H1 (cell line): ENCODE results near the gene UBR3. TPM values are rescaled to one million over a fixed set of nuclear protein-coding genes. Genes with fewer than 3 reads are reported as not detected.

Experiments used
- CTCF ChIA-PET: fragments of 300-600 bp; sonication (Branson Sonifier 250); formaldehyde crosslinking; loops from one replicate; lab custom pipeline; 2021; ENCODE audit not compliant: partially characterized antibody; lab: Charles Lee
- POLR2A ChIA-PET: fragments of 300-600 bp; sonication (Branson Sonifier 250); formaldehyde crosslinking; loops from one replicate; lab custom pipeline; 2021; ENCODE audit warnings: inconsistent platforms; ENCODE audit not compliant: partially characterized antibody; lab: Charles Lee
- DNase-seq, 2 experiments: peaks; one replicate each; pipeline versions ENCODE4 v3.0.0 to v3.0.0-alpha.2; 2010 to 2022; ENCODE audit warnings: low spot score in 2 of 2, low read depth in 1 of 2, mixed read lengths in 1 of 2
- FAIRE-seq: peaks from 2 replicates; lab custom pipeline; 2011; peaks lifted over from hg19 to GRCh38; lab: Jason Lieb, UNC
- H2AFZ ChIP-seq: 2 replicates; pipeline ENCODE4 v1.8.1; 2012; ENCODE audit warnings: low read length, inconsistent platforms
- H2AK5ac ChIP-seq: 2 replicates; pipeline ENCODE4 v1.6.1; 2013; ENCODE audit warnings: low read depth, low read length
- H2BK120ac ChIP-seq: replicated peaks from 2 replicates; pipeline ENCODE3; 2013; ENCODE audit warnings: low read depth, low read length, inconsistent platforms
- H2BK12ac ChIP-seq: 2 replicates; pipeline ENCODE4 v1.6.1; 2013; ENCODE audit warnings: low read depth, low read length
- H2BK15ac ChIP-seq: 2 replicates; pipeline ENCODE4 v1.6.1; 2013; ENCODE audit warnings: low read length
- H2BK20ac ChIP-seq: 2 replicates; pipeline ENCODE4 v1.6.1; 2013; ENCODE audit warnings: low read length
- H2BK5ac ChIP-seq: 2 replicates; pipeline ENCODE4 v1.6.1; 2013; ENCODE audit warnings: low read depth, low read length
- H3K14ac ChIP-seq: 2 replicates; pipeline ENCODE4 v1.6.1; 2013; ENCODE audit warnings: inconsistent platforms; ENCODE audit not compliant: insufficient read length
- H3K18ac ChIP-seq: 2 replicates; pipeline ENCODE4 v1.6.1; 2013; ENCODE audit warnings: low read length; ENCODE audit errors: extremely low read depth
- H3K23ac ChIP-seq: 2 replicates; pipeline ENCODE4 v1.6.1; 2013; ENCODE audit warnings: inconsistent platforms; ENCODE audit not compliant: insufficient read length
- H3K23me2 ChIP-seq: 2 replicates; pipeline ENCODE4 v1.6.1; 2013; ENCODE audit warnings: low read depth, low read length
- H3K27ac ChIP-seq: 2 replicates; pipeline ENCODE4 v1.6.1; 2011; ENCODE audit warnings: low read depth, low read length, inconsistent platforms
- H3K27me3 ChIP-seq, 4 experiments: replicated peaks in 1 of 4; 1 replicate in 1 of 4; 2 replicates in 3 of 4; pipeline versions ENCODE4 v1.6.1 to v1.8.1; 2011 to 2013; ENCODE audit warnings: low read length in 3 of 4, mild to moderate bottlenecking in 3 of 4, inconsistent platforms in 2 of 4, mixed read lengths in 2 of 4, moderate library complexity in 1 of 4; ENCODE audit not compliant: control insufficient read depth in 3 of 4, insufficient read depth in 3 of 4; ENCODE audit errors: extremely low read depth in 1 of 4
- H3K36me3 ChIP-seq, 4 experiments: 2 replicates each; pipeline versions ENCODE4 v1.6.1 to v1.8.1; 2011 to 2013; ENCODE audit warnings: mild to moderate bottlenecking in 4 of 4, low read length in 3 of 4, moderate library complexity in 2 of 4, control low read depth in 1 of 4, inconsistent platforms in 1 of 4; ENCODE audit not compliant: insufficient read depth in 4 of 4, control insufficient read depth in 2 of 4
- H3K4ac ChIP-seq: replicated peaks from 2 replicates; pipeline ENCODE3; 2013; ENCODE audit warnings: low read length, low read depth, mixed read lengths, inconsistent platforms; ENCODE audit not compliant: insufficient read length
- H3K4me1 ChIP-seq, 4 experiments: replicated peaks in 1 of 4; 1 replicate in 1 of 4; 2 replicates in 3 of 4; pipeline versions ENCODE4 v1.6.1 to v1.8.1; 2011 to 2013; ENCODE audit warnings: low read length in 3 of 4, inconsistent platforms in 2 of 4, mixed read lengths in 1 of 4; ENCODE audit not compliant: insufficient read depth in 4 of 4, control insufficient read depth in 3 of 4
- H3K4me2 ChIP-seq, 2 experiments: 2 replicates each; pipeline versions ENCODE4 v1.6.1 to v1.8.1; 2011 to 2013; ENCODE audit warnings: low read depth in 2 of 2, low read length in 2 of 2, control low read depth in 1 of 2, inconsistent platforms in 1 of 2, mild to moderate bottlenecking in 1 of 2; ENCODE audit not compliant: insufficient read depth in 1 of 2
- H3K4me3 ChIP-seq, 4 experiments: fragments of 200-600, 300-600 bp in 1 of 4; sonication (generic), shearing (Covaris generic), sonication (Bioruptor Twin) in 1 of 4; 2 replicates each; pipeline versions ENCODE4 v1.5.1 to v1.8.1; 2011 to 2016; ENCODE audit warnings: low read length in 4 of 4, low read depth in 3 of 4, control low read depth in 2 of 4, inconsistent platforms in 2 of 4, mild to moderate bottlenecking in 2 of 4, mixed read lengths in 1 of 4, moderate library complexity in 1 of 4; ENCODE audit not compliant: insufficient read depth in 2 of 4; ENCODE audit errors: extremely low read depth in 1 of 4
- H3K56ac ChIP-seq: replicated peaks from 2 replicates; pipeline ENCODE3; 2013; ENCODE audit warnings: low read depth, mild to moderate bottlenecking, mixed read lengths, low read length, inconsistent platforms; ENCODE audit not compliant: insufficient read length
- H3K79me1 ChIP-seq: 2 replicates; pipeline ENCODE4 v1.6.1; 2013; ENCODE audit warnings: low read depth, low read length, control low read depth
- H3K79me2 ChIP-seq, 2 experiments: 2 replicates each; pipeline versions ENCODE4 v1.6.1 to v1.8.1; 2012 to 2013; ENCODE audit warnings: low read length in 2 of 2, mild to moderate bottlenecking in 2 of 2, inconsistent platforms in 1 of 2; ENCODE audit not compliant: insufficient read depth in 2 of 2, control insufficient read depth in 1 of 2
- H3K9ac ChIP-seq, 4 experiments: replicated peaks in 1 of 4; 1 replicate in 1 of 4; 2 replicates in 3 of 4; pipeline versions ENCODE4 v1.6.1 to v1.8.1; 2011 to 2013; ENCODE audit warnings: low read depth in 3 of 4, low read length in 3 of 4, control low read depth in 2 of 4, mild to moderate bottlenecking in 2 of 4, moderate library complexity in 2 of 4, inconsistent platforms in 1 of 4; ENCODE audit errors: extremely low read depth in 1 of 4
- H3K9me3 ChIP-seq, 2 experiments: 2 replicates each; pipeline versions ENCODE4 v1.6.1 to v1.8.1; 2012 to 2013; ENCODE audit warnings: mild to moderate bottlenecking in 2 of 2, moderate library complexity in 2 of 2, control low read depth in 1 of 2, inconsistent platforms in 1 of 2, low read depth in 1 of 2, low read length in 1 of 2, mixed read lengths in 1 of 2; ENCODE audit not compliant: insufficient read depth in 2 of 2
- H4K20me1 ChIP-seq, 2 experiments: replicated peaks in 1 of 2; 2 replicates each; pipeline versions ENCODE3 to v1.8.1; 2011 to 2013; ENCODE audit warnings: inconsistent platforms in 2 of 2, low read length in 2 of 2, mild to moderate bottlenecking in 1 of 2; ENCODE audit not compliant: insufficient read depth in 2 of 2, control insufficient read depth in 1 of 2
- H4K5ac ChIP-seq: 2 replicates; pipeline ENCODE4 v1.6.1; 2013; ENCODE audit warnings: low read length, low read depth, mixed read lengths, inconsistent platforms; ENCODE audit not compliant: insufficient read length
- H4K8ac ChIP-seq: 2 replicates; pipeline ENCODE4 v1.8.0; 2013; ENCODE audit warnings: mild to moderate bottlenecking, moderate library complexity, low read length, inconsistent platforms; ENCODE audit not compliant: insufficient read depth; ENCODE audit errors: extremely low read depth
- H4K91ac ChIP-seq: replicated peaks from 2 replicates; pipeline ENCODE3; 2013; ENCODE audit warnings: low read length, mixed read lengths, inconsistent platforms; ENCODE audit not compliant: insufficient read length
- MAX ChIP-seq: IDR thresholded peaks from 2 replicates; pipeline ENCODE4 v1.6.1; 2012; ENCODE audit warnings: inconsistent platforms
- NRF1 ChIP-seq: IDR thresholded peaks from 2 replicates; pipeline ENCODE4 v1.6.1; 2011; ENCODE audit warnings: mild to moderate bottlenecking, low read depth, low read length, improper control_type of control experiment
- POLR2A ChIP-seq, 2 experiments: IDR thresholded peaks; 1 replicate in 1 of 2; 2 replicates in 1 of 2; pipeline ENCODE4 v1.6.1; 2011; ENCODE audit warnings: low read depth in 2 of 2, low read length in 2 of 2, mild to moderate bottlenecking in 2 of 2; ENCODE audit errors: control extremely low read depth in 1 of 2
- POLR2AphosphoS5 ChIP-seq: IDR thresholded peaks from 2 replicates; pipeline ENCODE4 v1.6.1; 2011; ENCODE audit warnings: low read depth, low read length
- TCF12 ChIP-seq: IDR thresholded peaks from 2 replicates; pipeline ENCODE4 v1.6.1; 2011; ENCODE audit warnings: low read depth, mild to moderate bottlenecking, low read length
- ZNF274 ChIP-seq: IDR thresholded peaks from 2 replicates; pipeline ENCODE4 v1.7.0; 2012; ENCODE audit warnings: low read length, borderline replicate concordance; ENCODE audit errors: extremely low read depth
- WGBS, 2 experiments: shearing (Covaris generic) in 1 of 2; methylation state at CpG; one replicate each; pipeline versions ENCODE4 v1.1.6 to v1.1.7; 2013 to 2015; ENCODE audit warnings: low lambda C conversion rate in 2 of 2, mixed read lengths in 2 of 2, inconsistent platforms in 1 of 2, low coverage in 1 of 2, missing lambda C conversion rate in 1 of 2; ENCODE audit not compliant: insufficient replicate concordance in 2 of 2, insufficient coverage in 1 of 2, insufficient read length in 1 of 2; ENCODE audit errors: extremely low coverage in 1 of 2, missing lambda C conversion rate in 1 of 2; 5-methylcytosine and 5-hydroxymethylcytosine counted together
- polyA plus RNA-seq, 7 experiments: library from polyadenylated mRNA; depleted of rRNA in 3 of 7; stranded (reverse) in 5 of 7; unstranded in 2 of 7; fragments of >200 nt in 5 of 7; fragments of 200-250 nt in 2 of 7; gene quantifications; 1 replicate in 5 of 7; 2 replicates in 1 of 7; 4 replicates in 1 of 7; pipeline versions ENCODE4 v1.2.1 to v1.2.3, GENCODE V29; 2011 to 2013; ENCODE audit warnings: missing spikeins in 2 of 7, mixed read lengths in 2 of 7
- total RNA-seq: library from RNA; stranded (reverse); fragmentation: NEBNext Ultra II Directional; extraction: Animal tissue kit (Norgen Biotek cat#: 25700); gene quantifications from 2 replicates; pipeline ENCODE4 v1.2.1, GENCODE V29; 2021

The UBR3 gene
- total and polyA plus RNA-seq, 2 of the 8 experiments (the other 6 are each of a cell fraction or from before 2014, with no cell fraction given) = 3.7 to 17.7 TPM

- 81% methylated on average over 2 of the region's 2 CpGs; no CpG with 5 or more reads in 1 of the 2 experiments for WGBS, 2 experiments
- no peak overlapping the region for H3K4me3 ChIP-seq
- POLR2A ChIA-PET = interaction anchor here (0.9 kb wide), 1 partner anchor 12 kb away, joined by 3 read pairs; no protein-coding TSS in a partner anchor
- peaks cover 0 to 10% (median 2%) of the 10 kb centered on the region in 4 experiments; a peak in 2 of 7 replicates for H3K4me1 ChIP-seq
- FAIRE-seq = no peak
- no peak overlapping the region for H3K4ac ChIP-seq
- TF ChIP-seq POLR2AphosphoS5 (no peak), MAX (no peak), NRF1 (no peak), TCF12 (no peak), POLR2A (IDR thresholded peaks at IDR 0.05; ENCODE audit: control extremely low read depth in 1 of 2, low read depth in 2 of 2, low read length in 2 of 2) (no peak), ZNF274 (no peak)
- TF ChIP-seq, all 59 proteins: peak for 0
- no peak overlapping the region for H2BK12ac ChIP-seq
- no peak overlapping the region for H3K18ac ChIP-seq
- no peak for DNase-seq
- no peak overlapping the region for H3K23ac ChIP-seq
- no peak overlapping the region for H4K8ac ChIP-seq
- no peak overlapping the region for H3K14ac ChIP-seq
- H3K4me2 ChIP-seq = no peak overlapping the region
- H3K27me3 ChIP-seq = no peaks in the 10 kb centered on the region
- H3K9me3 ChIP-seq = peaks cover 0 to 10% of the 10 kb centered on the region in 2 experiments; a peak in 2 of 4 replicates
- H3K79me2 ChIP-seq = no peaks in the 10 kb centered on the region
- no peak overlapping the region for H2BK20ac ChIP-seq
- H3K79me1 ChIP-seq = no peaks in the 10 kb centered on the region
- no peak overlapping the region for H2AFZ ChIP-seq
- no peak overlapping the region for H3K9ac ChIP-seq
- H2BK120ac ChIP-seq = no peak overlapping the region
- no peaks in the 10 kb centered on the region for H4K20me1 ChIP-seq
- H4K91ac ChIP-seq = no peak overlapping the region
- H3K27ac ChIP-seq = no peak overlapping the region
- H2BK5ac ChIP-seq = no peak overlapping the region
- H3K23me2 ChIP-seq = no peaks in the 10 kb centered on the region
- no peak overlapping the region for H3K56ac ChIP-seq
- CTCF ChIA-PET = no interaction called here
- H3K36me3 ChIP-seq = peaks cover 0 to 9% (median 2%) of the 10 kb centered on the region in 4 experiments; a peak in 2 of 8 replicates
- peak overlapping the region; percentile 10 for H4K5ac ChIP-seq
- no peak overlapping the region for H2AK5ac ChIP-seq
- H2BK15ac ChIP-seq = no peak overlapping the region
Observed at GRCh38 chr2:170030040-170030439, 202.8 kb downstream of the UBR3 start.
